ENCODE data around the gene POGZ. TPM values are rescaled to one million over a fixed set of nuclear protein-coding genes. Genes with fewer than 3 reads are reported as not detected.

Gene POGZ
- total RNA-seq, 1 experiment from 2014 or later: 102 TPM

DNA sequence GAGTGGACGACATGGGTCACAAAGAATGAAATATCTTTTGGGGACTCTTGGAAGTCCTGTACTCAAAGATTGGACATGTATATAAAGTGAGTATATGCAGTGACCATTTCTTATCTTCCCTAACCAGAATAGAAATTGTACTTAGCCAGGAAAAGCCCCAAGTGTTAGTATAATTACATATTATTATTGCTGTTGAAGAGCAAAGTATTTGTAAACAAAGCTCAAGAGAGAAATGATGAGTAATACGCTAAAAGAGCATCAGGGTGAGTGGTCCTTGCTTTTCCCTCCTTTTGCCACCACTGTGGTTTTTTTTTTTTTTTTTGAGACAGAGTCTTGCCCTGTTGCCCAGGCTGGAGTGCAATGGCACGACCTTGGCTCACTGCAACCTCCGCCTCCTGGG lies 45.5 kb upstream of the POGZ start:
- Histone ChIP-seq H2AFZ (ENCODE audit: low read length) (no peak overlapping the region), H2BK5ac (ENCODE audit: insufficient read length, low read length) (no peak overlapping the region), H3K9me3 (ENCODE audit: control insufficient read depth, low read depth, low read length) (no peaks in the 10 kb centered on the region), H3K56ac (ENCODE audit: insufficient read length, low read depth, low read length) (no peak overlapping the region), H4K91ac (ENCODE audit: insufficient read length, low read depth, low read length) (no peak overlapping the region), H3K14ac (ENCODE audit: insufficient read depth, low read length) (no peak overlapping the region), H3K4ac (ENCODE audit: low read depth, low read length) (no peak overlapping the region), H3K23ac (ENCODE audit: insufficient read length, low read depth, low read length) (no peak overlapping the region), H3K4me1 (ENCODE audit: insufficient read depth, low read length) (no peaks in the 10 kb centered on the region), H4K8ac (replicated peaks; ENCODE audit: insufficient read length, low read depth, low read length) (no peak overlapping the region), H3T11ph (ENCODE audit: low read length) (no peak overlapping the region), H4K5ac (ENCODE audit: insufficient read length, low read depth, low read length) (no peak overlapping the region), H2BK120ac (ENCODE audit: low read depth, low read length, poor library complexity, severe bottlenecking) (no peak overlapping the region), H3K9ac (ENCODE audit: extremely low read depth, insufficient read length, low read length) (no peak overlapping the region), H3K27me3 (ENCODE audit: insufficient read depth, low read length) (no peaks in the 10 kb centered on the region), H3K79me1 (ENCODE audit: insufficient read depth, low read depth, low read length, poor library complexity, severe bottlenecking) (no peaks in the 10 kb centered on the region), H2BK12ac (ENCODE audit: insufficient read length, low read depth, low read length) (no peak overlapping the region), H3K27ac (ENCODE audit: insufficient read length, low read depth, low read length) (no peak overlapping the region), H2BK15ac (ENCODE audit: low read depth, low read length) (no peak overlapping the region), H3K23me2 (ENCODE audit: insufficient read length, low read depth, low read length, poor library complexity, severe bottlenecking) (no peaks in the 10 kb centered on the region), H3K4me2 (ENCODE audit: insufficient read depth, insufficient read length, low read length) (no peak overlapping the region), H2BK20ac (ENCODE audit: low read depth, low read length, poor library complexity, severe bottlenecking) (no peak overlapping the region), H2AK5ac (ENCODE audit: insufficient read length, low read length) (no peak overlapping the region), H4K20me1 (ENCODE audit: control insufficient read depth, insufficient read depth, insufficient read length) (no peaks in the 10 kb centered on the region), H3K79me2 (ENCODE audit: insufficient read depth, low read length) (no peaks in the 10 kb centered on the region), H3K18ac (ENCODE audit: insufficient read length, low read depth, low read length) (no peak overlapping the region)
- Mint-ChIP-seq H3K9me3 (no peaks in the 10 kb centered on the region), H3K27ac (no peak overlapping the region), H3K36me3 (ENCODE audit: insufficient read depth in 1 of 3, low read depth in 3 of 3) (no peaks in the 10 kb centered on the region), H3K4me1 (peaks cover 4 to 5% of the 10 kb centered on the region in 2 experiments; a peak in 1 of 4 replicates), H3K27me3 (ENCODE audit: low read depth) (peaks cover 1% of the 10 kb centered on the region), H3K4me3 (no peak overlapping the region)
- TF ChIP-seq, protein P1, sequence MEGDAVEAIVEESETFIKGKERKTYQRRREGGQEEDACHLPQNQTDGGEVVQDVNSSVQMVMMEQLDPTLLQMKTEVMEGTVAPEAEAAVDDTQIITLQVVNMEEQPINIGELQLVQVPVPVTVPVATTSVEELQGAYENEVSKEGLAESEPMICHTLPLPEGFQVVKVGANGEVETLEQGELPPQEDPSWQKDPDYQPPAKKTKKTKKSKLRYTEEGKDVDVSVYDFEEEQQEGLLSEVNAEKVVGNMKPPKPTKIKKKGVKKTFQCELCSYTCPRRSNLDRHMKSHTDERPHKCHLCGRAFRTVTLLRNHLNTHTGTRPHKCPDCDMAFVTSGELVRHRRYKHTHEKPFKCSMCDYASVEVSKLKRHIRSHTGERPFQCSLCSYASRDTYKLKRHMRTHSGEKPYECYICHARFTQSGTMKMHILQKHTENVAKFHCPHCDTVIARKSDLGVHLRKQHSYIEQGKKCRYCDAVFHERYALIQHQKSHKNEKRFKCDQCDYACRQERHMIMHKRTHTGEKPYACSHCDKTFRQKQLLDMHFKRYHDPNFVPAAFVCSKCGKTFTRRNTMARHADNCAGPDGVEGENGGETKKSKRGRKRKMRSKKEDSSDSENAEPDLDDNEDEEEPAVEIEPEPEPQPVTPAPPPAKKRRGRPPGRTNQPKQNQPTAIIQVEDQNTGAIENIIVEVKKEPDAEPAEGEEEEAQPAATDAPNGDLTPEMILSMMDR (conservative IDR thresholded peaks at IDR 0.05): no peak
- DNase-seq: no peak
- WGBS (ENCODE audit: extremely low coverage, insufficient read length, low lambda C conversion rate): no CpG with 5 or more reads among the region's 4 CpGs

Data from H9 (cell line).